HEK293T (cell line): ENCODE measurements around the gene TLCD1.

Experiments used
- ELF4 ChIP-seq: fragments of 450-650 bp; IDR thresholded peaks from 2 replicates; pipeline ENCODE4 v1.6.1; 2017; ENCODE audit warnings: antibody characterized with exemption
- FOXA1 ChIP-seq: fragments of 450-650 bp; IDR thresholded peaks from 2 replicates; pipeline ENCODE4 v1.6.1; 2016; ENCODE audit warnings: mild to moderate bottlenecking
- LEF1 ChIP-seq: fragments of 450-650 bp; IDR thresholded peaks from 2 replicates; pipeline ENCODE4 v1.6.1; 2017; ENCODE audit warnings: mild to moderate bottlenecking, borderline replicate concordance
- SP1 ChIP-seq: fragments of 450-650 bp; IDR thresholded peaks from 2 replicates; pipeline ENCODE4 v1.6.1; 2017

DNA sequence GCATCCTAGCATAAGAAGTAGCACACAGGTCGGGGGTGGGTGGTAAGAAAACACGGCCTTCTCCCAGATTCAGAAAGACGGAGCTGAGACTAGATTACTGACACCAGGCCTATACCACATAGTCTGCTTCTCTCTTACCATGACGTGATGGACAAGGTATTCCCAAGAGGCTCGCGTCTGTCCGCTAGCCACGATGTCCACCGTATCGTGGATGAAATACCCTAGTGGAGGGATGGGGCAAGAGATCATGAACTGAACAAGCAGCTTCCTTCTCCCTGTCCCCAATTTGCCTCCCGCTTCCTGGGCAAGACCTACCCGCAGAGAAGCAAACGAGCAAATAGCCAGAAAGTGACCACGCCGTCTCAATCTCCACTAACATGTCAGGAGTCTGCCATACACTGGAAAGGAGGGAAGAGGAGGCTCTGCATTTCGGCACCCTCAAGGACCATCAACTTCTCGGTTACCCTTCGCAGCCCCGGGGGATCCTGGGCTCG, 820 bp downstream of the TLCD1 start:
- TF ChIP-seq SP1 (no peak), LEF1 (no peak), ELF4 (peak; percentile 46), FOXA1 (no peak)
